Activated CD8-positive, alpha-beta T cell treated with anti-CD3 and anti-CD28 coated beads, Interleukin-2, amount 10 ng/mL, durations not matched to agents 7 days and 5 days (primary cell): ENCODE data around the gene ANKMY1. TPM values are rescaled to one million over a fixed set of nuclear protein-coding genes. Genes with fewer than 3 reads are reported as not detected.

Experiments used
- ATAC-seq: fragments of 150-1000 bp; cut with Tn5 transposase; one replicate; pipeline ENCODE4 v1.10.0; 2021; ENCODE audit warnings: moderate library complexity
- CTCF ChIA-PET: fragments of 350-600 bp; sonication (Branson Sonifier 250); formaldehyde crosslinking; loops from one replicate; lab custom pipeline; 2021; ENCODE audit warnings: antibody characterized with exemption; lab: Charles Lee
- POLR2A ChIA-PET: fragments of 350-600 bp; sonication (Branson Sonifier 250); formaldehyde crosslinking; loops from one replicate; lab custom pipeline; 2021; ENCODE audit warnings: antibody characterized with exemption; lab: Charles Lee
- DNase-seq: peaks from one replicate; pipeline ENCODE4 v3.0.0-alpha.2; 2020
- H3K27ac Mint-ChIP-seq: one replicate; pipeline ENCODE4 v1.8.0; 2021; ENCODE audit warnings: mild to moderate bottlenecking, mixed read lengths
- H3K27me3 Mint-ChIP-seq: one replicate; pipeline ENCODE4 v1.8.0; 2021; ENCODE audit warnings: low read depth, mixed read lengths
- H3K36me3 Mint-ChIP-seq: one replicate; pipeline ENCODE4 v1.8.0; 2021; ENCODE audit warnings: low read depth, mixed read lengths
- H3K4me1 Mint-ChIP-seq: one replicate; pipeline ENCODE4 v1.8.0; 2021; ENCODE audit warnings: low read depth, mixed read lengths
- H3K4me3 Mint-ChIP-seq: one replicate; pipeline ENCODE4 v1.8.0; 2021; ENCODE audit warnings: mild to moderate bottlenecking, mixed read lengths
- H3K9me3 Mint-ChIP-seq: one replicate; pipeline ENCODE4 v1.8.0; 2022; ENCODE audit warnings: mixed read lengths; ENCODE audit not compliant: insufficient read depth
- total RNA-seq, 2 experiments: library from RNA; stranded (reverse); gene quantifications; one replicate each; pipeline ENCODE4 v1.2.3, GENCODE V29; 2021

ANKMY1 gene
- total RNA-seq, 2 experiments from 2014 or later: 27.9 to 33.3 TPM

GRCh38 chr2:240520974-240521350, 36.8 kb downstream of the ANKMY1 start:
- peaks cover 4% of the 10 kb centered on the region for H3K27me3 Mint-ChIP-seq
- peaks cover 2% of the 10 kb centered on the region for H3K4me1 Mint-ChIP-seq
- CTCF ChIA-PET: no interaction called here

GRCh38 chr2:240520130-240520973, 37.4 kb downstream of the ANKMY1 start:
- ChIA-PET CTCF (interaction anchor here (0.9 kb wide), 1 partner anchor 65 kb away, joined by 3 read pairs; the partner anchor contains the start of gene CAPN10), POLR2A (no interaction called here)
- Mint-ChIP-seq H3K36me3 (peaks cover 44% of the 10 kb centered on the region), H3K27me3 (peaks cover 4% of the 10 kb centered on the region), H3K4me1 (peaks cover 2% of the 10 kb centered on the region), H3K27ac (no peak overlapping the region), H3K9me3 (peaks cover 10% of the 10 kb centered on the region), H3K4me3 (no peak overlapping the region)
- DNase-seq (no peak), ATAC-seq (no peak)

More at GRCh38 chr2:240520974-240521350, 36.8 kb downstream of the ANKMY1 start:
- peaks cover 50% of the 10 kb centered on the region for H3K36me3 Mint-ChIP-seq
- no peak overlapping the region for H3K4me3 Mint-ChIP-seq
- no peak for ATAC-seq
- DNase-seq: no peak
- H3K9me3 Mint-ChIP-seq: peaks cover 13% of the 10 kb centered on the region
- POLR2A ChIA-PET: no interaction called here
- no peak overlapping the region for H3K27ac Mint-ChIP-seq

- CTCF ChIA-PET: interaction anchor here (0.9 kb wide), 1 partner anchor 66 kb away, joined by 3 read pairs; the partner anchor contains the start of gene CAPN10
Observed at GRCh38 chr2:240519396-240520129, 38.2 kb downstream of the ANKMY1 start.

GRCh38 chr2:240518981-240519380, 38.8 kb downstream of the ANKMY1 start:
- ATAC-seq: no peak
- no peak for DNase-seq
- Mint-ChIP-seq H3K36me3 (peaks cover 30% of the 10 kb centered on the region), H3K4me3 (no peak overlapping the region), H3K4me1 (peaks cover 7% of the 10 kb centered on the region), H3K9me3 (peaks cover under 1% of the 10 kb centered on the region), H3K27ac (no peak overlapping the region), H3K27me3 (peaks cover 4% of the 10 kb centered on the region)
- ChIA-PET POLR2A (no interaction called here), CTCF (no interaction called here)

More at GRCh38 chr2:240519396-240520129, 38.2 kb downstream of the ANKMY1 start:
- Mint-ChIP-seq H3K9me3 (peaks cover 6% of the 10 kb centered on the region), H3K4me3 (no peak overlapping the region), H3K27ac (no peak overlapping the region), H3K36me3 (peaks cover 36% of the 10 kb centered on the region), H3K4me1 (peaks cover 2% of the 10 kb centered on the region), H3K27me3 (peaks cover 4% of the 10 kb centered on the region)
- ATAC-seq (no peak), DNase-seq (no peak)
- POLR2A ChIA-PET: no interaction called here

- no peak for ATAC-seq
Observed at GRCh38 chr2:240517342-240517741, 40.4 kb downstream of the ANKMY1 start.

GRCh38 chr2:240514631-240515030, 43.2 kb downstream of the ANKMY1 start:
- DNase-seq (peak; percentile 13), ATAC-seq (no peak)
- peak overlapping the region; percentile 30 for H3K27ac Mint-ChIP-seq
- no peaks in the 10 kb centered on the region for H3K27me3 Mint-ChIP-seq
- peaks cover 3% of the 10 kb centered on the region for H3K36me3 Mint-ChIP-seq
- no peaks in the 10 kb centered on the region for H3K9me3 Mint-ChIP-seq
- H3K4me3 Mint-ChIP-seq: no peak overlapping the region
- ChIA-PET POLR2A (interaction anchor here (0.6 to 1.0 kb wide), 2 partner anchors 51 to 54 kb away, joined by 3 to 7 read pairs; partner anchors contain the start of gene RNPEPL1), CTCF (interaction anchor here (0.6 to 2.6 kb wide), 37 partner anchors 8 to 340 kb away, joined by 3 to 43 read pairs (median 4); partner anchors contain the start of genes ANKMY1, CAPN10, DUSP28 and RNPEPL1)
- peaks cover 7% of the 10 kb centered on the region for H3K4me1 Mint-ChIP-seq

More at GRCh38 chr2:240517342-240517741, 40.4 kb downstream of the ANKMY1 start:
- POLR2A ChIA-PET: no interaction called here
- Mint-ChIP-seq H3K9me3 (no peaks in the 10 kb centered on the region), H3K27ac (no peak overlapping the region), H3K36me3 (peaks cover 15% of the 10 kb centered on the region), H3K4me1 (peaks cover 9% of the 10 kb centered on the region), H3K4me3 (no peak overlapping the region), H3K27me3 (peaks cover 4% of the 10 kb centered on the region)
- no peak for DNase-seq
- CTCF ChIA-PET: interaction anchor here (1.6 kb wide), 1 partner anchor 44 kb away, joined by 3 read pairs; no protein-coding TSS in a partner anchor

GRCh38 chr2:240513549-240514287, 44.1 kb downstream of the ANKMY1 start:
- no peaks in the 10 kb centered on the region for H3K9me3 Mint-ChIP-seq
- peak; percentile 98 for ATAC-seq
- POLR2A ChIA-PET: interaction anchor here (0.6 to 1.0 kb wide), 2 partner anchors 52 to 55 kb away, joined by 3 to 7 read pairs; partner anchors contain the start of gene RNPEPL1
- peak overlapping the region; percentile 47 for H3K27ac Mint-ChIP-seq
- no peaks in the 10 kb centered on the region for H3K27me3 Mint-ChIP-seq
- H3K36me3 Mint-ChIP-seq: no peaks in the 10 kb centered on the region
- peak; percentile 88 for DNase-seq
- CTCF ChIA-PET: interaction anchor here (0.6 to 2.6 kb wide), 44 partner anchors 9 to 340 kb away, joined by 3 to 43 read pairs (median 4); partner anchors contain the start of genes ANKMY1, CAPN10, DUSP28 and RNPEPL1
- peaks cover 7% of the 10 kb centered on the region for H3K4me1 Mint-ChIP-seq
- H3K4me3 Mint-ChIP-seq: no peak overlapping the region

GRCh38 chr2:240512666-240513535, 44.9 kb downstream of the ANKMY1 start:
- ChIA-PET CTCF (interaction anchor here (1.4 to 2.6 kb wide), 3 partner anchors 25 to 328 kb away, joined by 4 to 43 read pairs (median 5); no protein-coding TSS in a partner anchor), POLR2A (no interaction called here)
- Mint-ChIP-seq H3K9me3 (no peaks in the 10 kb centered on the region), H3K27ac (no peak overlapping the region), H3K36me3 (no peaks in the 10 kb centered on the region), H3K27me3 (no peaks in the 10 kb centered on the region), H3K4me3 (no peak overlapping the region), H3K4me1 (peaks cover 7% of the 10 kb centered on the region)
- ATAC-seq: no peak
- DNase-seq: no peak

GRCh38 chr2:240512109-240512485, 45.7 kb downstream of the ANKMY1 start:
- no peak overlapping the region for H3K4me3 Mint-ChIP-seq
- no peaks in the 10 kb centered on the region for H3K36me3 Mint-ChIP-seq
- DNase-seq (no peak), ATAC-seq (no peak)
- no peak overlapping the region for H3K27ac Mint-ChIP-seq
- no peaks in the 10 kb centered on the region for H3K9me3 Mint-ChIP-seq
- no peaks in the 10 kb centered on the region for H3K27me3 Mint-ChIP-seq
- H3K4me1 Mint-ChIP-seq: peaks cover 7% of the 10 kb centered on the region
- POLR2A ChIA-PET: interaction anchor here (0.9 kb wide), 2 partner anchors 49 to 53 kb away, joined by 3 to 4 read pairs; no protein-coding TSS in a partner anchor
- CTCF ChIA-PET: interaction anchor here (1.6 to 2.6 kb wide), 2 partner anchors 53 to 328 kb away, joined by 4 to 43 read pairs; no protein-coding TSS in a partner anchor

- no peak for DNase-seq
- POLR2A ChIA-PET: interaction anchor here (0.9 kb wide), 2 partner anchors 50 to 54 kb away, joined by 3 to 4 read pairs; no protein-coding TSS in a partner anchor
- H3K36me3 Mint-ChIP-seq: no peaks in the 10 kb centered on the region
Observed at GRCh38 chr2:240511351-240512108, 46.3 kb downstream of the ANKMY1 start.

More at GRCh38 chr2:240511351-240512108, 46.3 kb downstream of the ANKMY1 start:
- no peaks in the 10 kb centered on the region for H3K9me3 Mint-ChIP-seq
- no peak overlapping the region for H3K4me3 Mint-ChIP-seq
- CTCF ChIA-PET: no interaction called here
- no peak overlapping the region for H3K27ac Mint-ChIP-seq
- no peak for ATAC-seq
- no peaks in the 10 kb centered on the region for H3K27me3 Mint-ChIP-seq
- peaks cover 7% of the 10 kb centered on the region for H3K4me1 Mint-ChIP-seq
